Measurements from ENCODE around the gene SULT2A1. TPM values are rescaled to one million over a fixed set of nuclear protein-coding genes. Genes with fewer than 3 reads are reported as not detected.

Gene SULT2A1
- total RNA-seq, 4 donors from 2014 or later: not detected

DNA sequence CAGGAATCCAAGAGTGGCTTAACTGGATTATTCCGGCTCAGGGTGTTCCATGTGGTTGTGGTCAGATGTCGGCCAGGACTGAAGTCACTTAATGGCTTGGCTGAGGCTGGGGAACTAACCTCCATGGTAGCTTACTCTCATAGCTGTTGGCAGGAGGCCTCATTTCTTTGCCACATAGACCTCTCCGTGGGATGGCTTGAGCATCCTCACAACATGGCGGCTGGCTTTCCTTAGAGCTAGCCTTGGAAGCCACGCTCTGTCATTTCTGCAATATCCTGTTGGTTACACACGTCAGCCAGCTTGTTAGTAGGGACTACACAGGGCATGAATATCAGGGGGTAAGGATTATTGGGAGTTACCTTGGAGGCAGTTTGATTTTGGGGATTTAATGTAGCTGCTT is 59.3 kb downstream of the SULT2A1 start:
- TF ChIP-seq CTCF (IDR thresholded peaks at IDR 0.05; ENCODE audit: low read depth): no peak

- TF ChIP-seq CTCF (IDR thresholded peaks at IDR 0.05; ENCODE audit: low read depth): no peak
Observed at GRCh38 chr19:47824396-47824795, 61.7 kb downstream of the SULT2A1 start.

DNA sequence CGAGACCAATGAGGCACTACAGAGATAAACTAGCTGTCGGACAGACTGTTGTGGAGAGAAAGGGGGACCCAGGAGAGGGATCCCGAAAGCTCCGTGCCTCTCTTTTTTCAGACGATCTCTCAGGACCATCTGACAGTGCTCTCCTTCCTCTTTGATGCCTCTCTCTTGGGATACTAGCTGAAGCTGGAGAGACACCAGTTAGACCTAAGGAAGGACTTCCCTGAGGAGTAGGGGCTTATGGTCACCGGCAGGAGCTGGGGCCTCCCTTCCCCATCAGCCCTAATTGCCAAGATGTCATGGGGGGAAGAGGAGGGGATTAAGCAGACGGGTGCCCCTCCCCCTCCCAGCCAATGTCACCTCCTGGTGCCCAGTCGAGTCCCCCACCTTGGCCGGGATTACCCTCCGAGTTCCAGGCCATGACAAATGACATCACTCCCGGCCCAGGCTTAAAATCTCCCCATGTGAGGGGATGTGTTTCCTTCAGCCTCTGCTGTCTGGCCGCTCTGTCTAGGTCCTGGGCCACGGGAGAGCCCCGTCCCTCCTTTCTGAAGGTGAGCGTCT is 64.6 kb downstream of the SULT2A1 start, which contains the start of gene CRX:
Gene CRX, plus strand, starts transcription at position 478 of the 561 bp plus-strand sequence. CDS start 12,507 bp downstream, outside the sequence.
- TF ChIP-seq CTCF (IDR thresholded peaks at IDR 0.05; ENCODE audit: low read depth): no peak

Other genes starting within 250 kb of the SULT2A1 start
- gene EHD2, start 172.9 kb downstream of the SULT2A1 start, total RNA-seq: 100 to 1,000 TPM in 3 of 4 donors, 10 to 100 TPM in 1; 77.5 to 340 (median 130) TPM
- 100 to 1,000 TPM; 154 to 426 (median 281) TPM for gene NOP53, start 140.8 kb downstream of the SULT2A1 start, total RNA-seq
- gene SELENOW, start 107.6 kb downstream of the SULT2A1 start, total RNA-seq: 100 to 1,000 TPM; 185 to 262 (median 222) TPM
- gene TPRX1, start 81.8 kb downstream of the SULT2A1 start, total RNA-seq: not detected
- gene CRX, start 64.4 kb downstream of the SULT2A1 start, total RNA-seq: not detected
- gene TPRX2, start 27.1 kb downstream of the SULT2A1 start, total RNA-seq: not detected
- gene BSPH1, start 105.9 kb upstream of the SULT2A1 start, total RNA-seq: not detected
- gene ELSPBP1, start 108.3 kb upstream of the SULT2A1 start, total RNA-seq: not detected
- not detected for gene CABP5, start 157.8 kb upstream of the SULT2A1 start, total RNA-seq
- 10 to 100 TPM in 2 of 4 donors, 1 to 10 TPM in 2; 3.5 to 11.1 (median 8.9) TPM for gene PLA2G4C, start 224.5 kb upstream of the SULT2A1 start, total RNA-seq